Fibroblast of lung (primary cell): ENCODE results near the gene IVD. TPM values are rescaled to one million over a fixed set of nuclear protein-coding genes. Genes with fewer than 3 reads are reported as not detected.
A peak's percentile ranks its signal among the peaks of the same experiment; 100 is the strongest.

ENCODE experiments used
- DNase-seq, 2 donors: peaks; one replicate each; pipeline versions ENCODE4 v3.0.0 to v3.0.0-alpha.2; 2010; ENCODE audit warnings: low read depth in 2 of 2
- H2AFZ ChIP-seq: 2 replicates; pipeline ENCODE4 v1.5.1; 2012; ENCODE audit warnings: low read length, control low read depth, inconsistent platforms
- H3K27ac ChIP-seq: 2 replicates; pipeline ENCODE4 v1.5.1; 2011; ENCODE audit warnings: low read length, control low read depth; ENCODE audit not compliant: insufficient read depth
- H3K27me3 ChIP-seq: 2 replicates; pipeline ENCODE4 v1.5.1; 2011; ENCODE audit warnings: mild to moderate bottlenecking, low read length; ENCODE audit not compliant: control insufficient read depth, insufficient read depth
- H3K36me3 ChIP-seq: 2 replicates; pipeline ENCODE4 v1.5.1; 2011; ENCODE audit warnings: low read length; ENCODE audit not compliant: control insufficient read depth, insufficient read depth
- H3K4me1 ChIP-seq: 2 replicates; pipeline ENCODE4 v1.5.1; 2011; ENCODE audit warnings: low read length; ENCODE audit not compliant: control insufficient read depth, insufficient read depth; ENCODE audit errors: extremely low read depth
- H3K4me2 ChIP-seq: 2 replicates; pipeline ENCODE4 v1.5.1; 2011; ENCODE audit warnings: low read length, control low read depth; ENCODE audit not compliant: insufficient read depth; ENCODE audit errors: extremely low read depth
- H3K4me3 ChIP-seq, 4 experiments: fragments of 200-600 bp in 1 of 4; sonication (generic) in 1 of 4; replicated peaks in 1 of 4; 2 replicates each; pipeline ENCODE4 v1.5.1; 2011 to 2016; ENCODE audit warnings: low read length in 4 of 4, low read depth in 3 of 4, mild to moderate bottlenecking in 3 of 4, control low read depth in 2 of 4, inconsistent platforms in 1 of 4, mixed read lengths in 1 of 4; ENCODE audit not compliant: insufficient read depth in 1 of 4; ENCODE audit errors: control extremely low read depth in 1 of 4
- H3K79me2 ChIP-seq: 2 replicates; pipeline ENCODE4 v1.5.1; 2012; ENCODE audit warnings: mild to moderate bottlenecking, low read length, inconsistent platforms; ENCODE audit not compliant: control insufficient read depth, insufficient read depth
- H3K9ac ChIP-seq: 2 replicates; pipeline ENCODE4 v1.5.1; 2011; ENCODE audit warnings: mild to moderate bottlenecking, low read length, control low read depth; ENCODE audit not compliant: insufficient read depth
- H3K9me3 ChIP-seq: 2 replicates; pipeline ENCODE4 v1.5.1; 2012; ENCODE audit warnings: low read depth, low read length; ENCODE audit not compliant: control insufficient read depth, insufficient read depth
- H4K20me1 ChIP-seq: 2 replicates; pipeline ENCODE4 v1.5.1; 2011; ENCODE audit warnings: low read length; ENCODE audit not compliant: control insufficient read depth, insufficient read depth; ENCODE audit errors: extremely low read depth
- EZH2 ChIP-seq: IDR thresholded peaks from 2 replicates; pipeline ENCODE4 v1.5.1; 2012; ENCODE audit warnings: low read length, control low read depth, mild to moderate bottlenecking; ENCODE audit errors: missing control alignments
- polyA plus RNA-seq, 2 donors: library from polyadenylated mRNA; depleted of rRNA in 1 of 2; stranded (reverse) in 1 of 2; unstranded in 1 of 2; fragments of >200 nt; gene quantifications; 2 replicates each; pipeline ENCODE4 v1.2.1, GENCODE V29; 2011 to 2012; ENCODE audit warnings: missing spikeins in 1 of 2
- total RNA-seq: library from RNA; depleted of rRNA; stranded (reverse); fragments of >200 nt; gene quantifications from 2 replicates; pipeline ENCODE4 v1.2.1, GENCODE V29; 2014
- TF ChIP-seq, protein P1 (sequence below), 2 donors: IDR thresholded peaks in 1 of 2; conservative IDR thresholded peaks in 1 of 2; 1 replicate in 1 of 2; 2 replicates in 1 of 2; pipeline ENCODE4 v1.5.1; 2011 to 2012; ENCODE audit warnings: low read length in 2 of 2, control low read depth in 1 of 2, inconsistent platforms in 1 of 2, low read depth in 1 of 2, mild to moderate bottlenecking in 1 of 2

Gene IVD
- total and polyA plus RNA-seq, 2 donors (not counting 1 experiment from before 2014, with no cell fraction given), result 37.9 to 61.8 TPM

DNA sequence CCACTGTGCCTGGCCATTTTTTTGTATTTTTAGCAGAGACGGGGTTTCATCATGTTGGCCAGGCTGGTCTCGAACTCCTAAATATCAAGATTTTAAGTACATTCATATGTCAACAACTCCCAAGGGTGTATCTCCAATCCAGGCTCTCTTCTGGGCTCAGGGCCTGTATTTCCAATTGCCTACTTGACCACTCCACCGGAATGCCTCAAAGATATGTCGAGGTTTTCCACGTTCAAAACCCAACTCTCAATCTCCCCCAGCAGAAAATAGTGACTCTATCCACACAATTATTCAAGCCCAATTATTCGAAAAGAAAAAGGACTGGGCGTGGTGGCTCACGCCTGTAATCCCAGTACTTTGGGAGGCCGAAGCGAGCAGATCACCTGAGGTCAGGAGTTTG lies 25.0 kb upstream of the IVD start:
- Histone ChIP-seq H3K27me3 (no peaks in the 10 kb centered on the region), H3K9me3 (no peaks in the 10 kb centered on the region), H3K4me1 (peaks cover 15% of the 10 kb centered on the region), H3K27ac (peak overlapping the region; percentile 69), H3K4me2 (no peak overlapping the region), H3K4me3 (no peak overlapping the region), H3K79me2 (peaks cover 27% of the 10 kb centered on the region), H2AFZ (no peak overlapping the region), H3K9ac (no peak overlapping the region), H4K20me1 (no peaks in the 10 kb centered on the region), H3K36me3 (no peaks in the 10 kb centered on the region)
- TF ChIP-seq, protein P1, sequence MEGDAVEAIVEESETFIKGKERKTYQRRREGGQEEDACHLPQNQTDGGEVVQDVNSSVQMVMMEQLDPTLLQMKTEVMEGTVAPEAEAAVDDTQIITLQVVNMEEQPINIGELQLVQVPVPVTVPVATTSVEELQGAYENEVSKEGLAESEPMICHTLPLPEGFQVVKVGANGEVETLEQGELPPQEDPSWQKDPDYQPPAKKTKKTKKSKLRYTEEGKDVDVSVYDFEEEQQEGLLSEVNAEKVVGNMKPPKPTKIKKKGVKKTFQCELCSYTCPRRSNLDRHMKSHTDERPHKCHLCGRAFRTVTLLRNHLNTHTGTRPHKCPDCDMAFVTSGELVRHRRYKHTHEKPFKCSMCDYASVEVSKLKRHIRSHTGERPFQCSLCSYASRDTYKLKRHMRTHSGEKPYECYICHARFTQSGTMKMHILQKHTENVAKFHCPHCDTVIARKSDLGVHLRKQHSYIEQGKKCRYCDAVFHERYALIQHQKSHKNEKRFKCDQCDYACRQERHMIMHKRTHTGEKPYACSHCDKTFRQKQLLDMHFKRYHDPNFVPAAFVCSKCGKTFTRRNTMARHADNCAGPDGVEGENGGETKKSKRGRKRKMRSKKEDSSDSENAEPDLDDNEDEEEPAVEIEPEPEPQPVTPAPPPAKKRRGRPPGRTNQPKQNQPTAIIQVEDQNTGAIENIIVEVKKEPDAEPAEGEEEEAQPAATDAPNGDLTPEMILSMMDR (conservative IDR thresholded peaks at IDR 0.05 in 1 of 2, IDR thresholded peaks at IDR 0.05 in 1 of 2; ENCODE audit: low read depth in 1 of 2, low read length in 2 of 2), result no peak
- no peak for TF ChIP-seq EZH2
- DNase-seq, result no peak

- no peaks in the 10 kb centered on the region for H3K27me3 ChIP-seq
- H3K9me3 ChIP-seq, result no peaks in the 10 kb centered on the region
- peak overlapping the region; percentile 69 for H3K27ac ChIP-seq
- H3K36me3 ChIP-seq, result peaks cover 4% of the 10 kb centered on the region
- no peak for TF ChIP-seq EZH2
- TF ChIP-seq, protein P1 (conservative IDR thresholded peaks at IDR 0.05 in 1 of 2, IDR thresholded peaks at IDR 0.05 in 1 of 2; ENCODE audit: low read depth in 1 of 2, low read length in 2 of 2), result no peak
- H3K4me1 ChIP-seq, result peaks cover 15% of the 10 kb centered on the region
- H3K9ac ChIP-seq, result no peak overlapping the region
- H3K4me2 ChIP-seq, result no peak overlapping the region
- peaks cover 28% of the 10 kb centered on the region for H3K79me2 ChIP-seq
- H4K20me1 ChIP-seq, result no peaks in the 10 kb centered on the region
- DNase-seq, result no peak
- H2AFZ ChIP-seq, result peak overlapping the region; percentile 100
- no peak overlapping the region for H3K4me3 ChIP-seq
Observed at GRCh38 chr15:40381818-40382529, 23.6 kb upstream of the IVD start.

GRCh38 chr15:40382580-40383456 lies 22.8 kb upstream of the IVD start, which contains the start of gene KNSTRN:
TSS of gene KNSTRN (plus strand) at chr15:40382721. CDS start at chr15:40382836, 115 bp downstream.
- Histone ChIP-seq H3K4me3 (peak within 1 kb of the TSS; percentile 69 to 92 (median 78)), H3K27me3 (no peaks in the 10 kb centered on the region), H2AFZ (peak within 1 kb of the TSS; percentile 100), H3K9ac (peak within 1 kb of the TSS; percentile 61), H3K9me3 (no peaks in the 10 kb centered on the region), H3K27ac (peak within 1 kb of the TSS; percentile 69), H3K4me2 (peak within 1 kb of the TSS; percentile 90), H3K36me3 (peaks cover 4% of the 10 kb centered on the region), H3K79me2 (peaks cover 28% of the 10 kb centered on the region), H3K4me1 (peaks cover 15% of the 10 kb centered on the region), H4K20me1 (no peaks in the 10 kb centered on the region)
- TF ChIP-seq, protein P1 (conservative IDR thresholded peaks at IDR 0.05 in 1 of 2, IDR thresholded peaks at IDR 0.05 in 1 of 2; ENCODE audit: low read depth in 1 of 2, low read length in 2 of 2), result no peak
- TF ChIP-seq EZH2, result no peak
- DNase-seq, result peak; percentile 91 to 95
